GM18526 (cell line): Measurements from ENCODE around the gene NUP107.

ENCODE experiments used
- POLR2A ChIP-seq: IDR thresholded peaks from 3 replicates; pipeline ENCODE4 v1.6.1; 2011; ENCODE audit not compliant: insufficient read length; ENCODE audit errors: extremely low read depth

NUP107 gene

DNA sequence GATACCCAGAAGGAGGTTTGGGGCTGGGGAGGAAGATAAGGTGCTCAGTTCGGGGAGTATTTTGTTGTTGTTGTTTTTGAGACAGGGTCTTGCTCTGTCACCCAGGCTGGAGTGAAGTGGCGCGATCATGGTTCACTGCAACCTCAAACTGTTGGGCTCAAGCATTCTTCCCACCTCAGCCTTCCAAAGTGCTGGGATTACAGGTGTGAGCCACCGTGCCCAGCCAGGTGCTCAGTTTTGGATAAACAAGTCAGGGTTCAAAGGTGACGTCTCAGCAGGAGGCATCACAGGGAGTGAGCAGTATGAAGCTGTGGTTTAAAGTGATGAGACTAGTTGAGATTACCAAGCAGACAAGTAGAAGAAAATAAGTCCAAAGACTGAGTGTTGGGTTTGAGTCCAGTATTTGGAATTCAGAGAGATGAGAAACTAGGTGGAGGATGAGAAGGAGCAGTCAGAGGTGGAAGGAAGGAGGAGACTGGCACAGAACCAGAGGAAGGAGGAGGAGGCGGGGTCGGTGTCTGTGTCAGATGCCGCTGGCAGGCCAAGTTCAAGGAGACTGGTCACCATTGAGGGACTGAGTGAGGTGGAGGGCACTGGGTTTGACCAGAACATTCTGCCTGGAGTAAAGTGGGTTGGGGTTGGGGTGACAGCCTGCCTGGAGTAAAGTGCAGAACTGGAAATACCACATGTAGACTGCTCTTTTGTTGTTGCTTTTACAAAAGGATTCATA lies 75.3 kb downstream of the NUP107 start:
- no peak for TF ChIP-seq POLR2A

DNA sequence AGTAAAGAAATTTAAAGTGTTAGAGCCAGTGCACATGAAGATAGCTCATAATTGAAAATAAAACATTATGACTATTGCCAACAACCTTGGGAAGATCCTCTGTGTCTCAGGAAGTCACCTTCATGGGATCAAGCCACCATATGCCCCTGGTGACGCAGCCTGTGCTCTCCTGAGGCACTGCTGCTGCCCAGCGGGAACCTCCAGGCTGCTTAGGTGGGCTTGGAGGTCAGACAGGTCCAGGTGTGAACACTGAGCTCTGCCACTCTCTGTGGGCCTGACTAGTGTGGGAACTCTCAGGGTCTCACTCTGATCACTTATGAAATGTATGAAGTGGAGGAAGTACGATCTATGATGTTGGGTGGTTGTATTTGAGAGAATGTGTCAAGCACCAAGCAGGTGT lies 75.9 kb downstream of the NUP107 start:
- TF ChIP-seq POLR2A = no peak

DNA sequence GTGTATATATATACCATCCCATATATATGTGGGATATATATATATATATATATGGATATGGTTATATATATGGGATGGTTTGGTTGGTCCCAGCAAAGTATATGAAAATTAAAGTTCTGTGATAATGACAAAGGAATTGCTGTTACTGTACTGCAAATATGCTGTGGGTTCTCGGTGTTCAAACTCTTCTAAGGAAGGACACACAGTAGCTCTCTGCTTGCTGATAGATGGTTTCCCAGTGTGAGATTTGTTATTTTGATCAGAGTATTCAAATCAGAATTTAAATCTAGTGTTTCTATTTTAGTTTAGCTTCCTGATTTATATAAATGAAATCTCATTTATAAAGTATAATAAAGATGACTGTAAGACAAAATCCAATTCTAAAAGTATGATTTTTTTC lies 78.9 kb downstream of the NUP107 start:
- no peak for TF ChIP-seq POLR2A

DNA sequence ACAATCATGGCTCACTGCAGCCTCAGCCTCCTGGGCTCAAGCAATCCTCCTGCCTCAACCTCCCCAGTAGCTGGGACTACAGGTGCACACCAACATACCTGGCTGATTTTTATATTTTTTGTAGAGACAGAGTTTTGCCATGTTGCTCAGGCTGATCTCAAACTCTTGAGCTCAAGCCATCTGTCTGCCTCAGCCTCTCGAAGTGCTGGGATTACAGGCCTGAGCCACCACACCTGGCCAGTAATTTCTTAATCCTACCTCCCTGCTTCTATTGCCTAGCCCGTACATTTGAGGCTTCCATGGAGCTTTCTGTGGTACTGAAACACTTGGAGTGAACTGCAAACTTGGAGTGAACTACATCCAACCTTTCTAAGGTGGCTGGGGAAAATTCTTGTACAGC lies 79.9 kb downstream of the NUP107 start:
- TF ChIP-seq POLR2A = no peak

DNA sequence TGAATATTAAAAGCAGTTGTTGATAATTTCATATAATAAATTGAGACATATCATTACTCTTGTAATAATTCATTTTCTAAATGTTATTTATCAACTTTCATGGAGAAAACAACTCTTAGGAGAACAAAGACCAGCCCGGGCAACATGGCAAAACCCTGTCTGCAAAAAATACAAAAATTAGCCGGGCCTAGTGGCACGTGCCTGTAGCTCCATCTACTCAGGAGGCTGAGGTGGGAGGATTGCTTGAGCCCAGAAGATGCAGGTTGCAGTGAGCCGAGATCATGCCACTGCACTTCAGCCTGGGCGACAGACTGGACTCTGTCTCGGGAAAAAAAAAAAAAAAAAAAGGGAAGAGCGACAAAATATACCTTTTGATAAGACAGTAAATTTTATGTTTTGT lies 80.4 kb downstream of the NUP107 start:
- TF ChIP-seq POLR2A = no peak

DNA sequence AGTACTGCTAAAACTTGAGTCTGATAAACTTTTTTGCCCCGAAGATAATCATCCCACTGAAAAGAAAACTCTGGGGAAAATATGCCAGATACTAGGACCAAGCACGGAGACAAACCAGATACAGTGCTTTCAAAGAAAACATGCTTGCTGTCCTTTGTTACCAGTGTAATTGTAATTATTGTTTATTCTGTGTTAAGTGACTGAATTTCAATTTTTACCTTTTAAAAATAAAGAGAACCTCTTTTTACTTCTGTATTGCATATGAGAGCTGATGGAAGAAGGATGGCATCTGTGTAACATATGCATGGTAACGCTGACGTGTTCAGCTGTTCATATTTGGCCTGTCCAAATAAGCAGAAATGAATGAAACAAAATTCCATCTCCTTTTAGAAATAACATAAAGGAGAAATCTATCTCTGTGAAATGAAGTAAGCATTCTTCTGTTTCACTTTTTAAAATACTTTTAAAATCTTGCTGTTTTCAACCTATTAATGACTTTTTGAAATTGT lies 81.7 kb downstream of the NUP107 start:
- TF ChIP-seq POLR2A = no peak

DNA sequence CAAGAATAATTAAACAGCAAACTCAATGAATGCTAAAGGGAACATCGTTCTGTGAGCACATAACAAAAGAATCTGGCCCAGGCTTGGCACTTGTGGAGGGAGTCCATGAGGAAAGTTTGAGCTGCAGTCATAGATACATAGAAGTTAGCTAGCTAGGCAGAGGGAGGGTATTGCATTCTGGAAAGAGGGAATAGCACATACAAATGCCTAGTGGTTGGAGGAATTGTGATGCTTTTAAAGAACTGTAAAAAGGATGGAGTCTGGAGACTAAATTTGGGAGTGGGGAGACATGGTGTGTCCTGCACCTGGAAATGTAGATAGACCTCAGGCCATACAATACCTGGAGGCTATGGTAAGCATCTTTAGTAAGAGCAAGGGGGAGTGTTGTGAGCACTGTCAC lies 83.2 kb downstream of the NUP107 start:
- no peak for TF ChIP-seq POLR2A

DNA sequence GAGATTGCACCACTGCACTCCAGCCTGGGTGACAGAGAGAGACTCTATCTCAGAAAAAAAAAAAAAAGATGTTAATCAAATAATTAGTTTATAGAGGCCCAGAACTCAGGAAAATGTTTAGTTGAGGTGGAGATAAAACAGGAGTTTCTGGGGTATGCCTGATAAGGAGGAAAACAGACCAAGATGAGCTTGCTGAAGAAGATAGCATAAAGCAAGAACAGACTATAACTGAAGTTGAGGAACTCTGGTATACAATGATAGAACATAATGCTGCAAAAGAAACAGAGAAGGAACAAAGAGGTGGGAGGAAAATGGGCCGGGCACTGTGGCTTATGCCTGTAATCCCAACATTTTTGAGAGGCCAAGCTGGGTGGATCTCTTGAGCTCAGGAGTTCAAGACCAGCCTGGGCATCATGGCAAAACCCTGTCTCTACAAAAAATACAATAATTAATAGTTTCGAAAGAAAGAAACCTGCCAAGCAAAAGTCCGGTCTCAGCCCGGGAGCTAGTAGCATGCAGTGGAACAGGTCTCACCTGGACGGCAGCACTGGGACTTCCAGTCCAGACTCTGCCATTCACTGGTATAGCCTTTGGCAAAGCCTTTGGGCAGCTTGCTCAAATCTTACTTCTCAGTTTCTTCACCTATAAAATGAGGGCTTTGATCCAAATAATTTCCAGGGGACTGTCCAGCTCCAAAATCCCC lies 84.6 kb downstream of the NUP107 start:
- TF ChIP-seq POLR2A = no peak

DNA sequence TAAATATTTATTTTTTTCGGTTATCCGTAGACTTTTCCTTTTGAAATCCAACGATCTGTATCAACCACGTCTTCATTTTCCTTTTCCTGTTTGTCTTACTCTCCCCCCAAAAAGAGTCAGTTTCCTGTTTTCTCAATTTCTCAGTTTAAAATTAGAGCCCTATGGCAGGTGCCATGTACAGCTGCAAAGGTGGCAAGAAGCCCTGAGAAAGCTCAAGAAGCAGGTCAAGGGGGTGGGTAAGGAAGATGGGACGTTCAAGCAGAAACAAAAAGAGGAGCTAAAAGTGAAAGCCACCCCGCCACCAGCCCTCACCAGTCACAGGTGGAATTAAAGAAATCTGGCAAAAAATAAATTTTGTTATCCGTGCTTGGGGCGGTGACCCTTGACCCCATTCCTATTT lies 85.9 kb downstream of the NUP107 start:
- TF ChIP-seq POLR2A = no peak

DNA sequence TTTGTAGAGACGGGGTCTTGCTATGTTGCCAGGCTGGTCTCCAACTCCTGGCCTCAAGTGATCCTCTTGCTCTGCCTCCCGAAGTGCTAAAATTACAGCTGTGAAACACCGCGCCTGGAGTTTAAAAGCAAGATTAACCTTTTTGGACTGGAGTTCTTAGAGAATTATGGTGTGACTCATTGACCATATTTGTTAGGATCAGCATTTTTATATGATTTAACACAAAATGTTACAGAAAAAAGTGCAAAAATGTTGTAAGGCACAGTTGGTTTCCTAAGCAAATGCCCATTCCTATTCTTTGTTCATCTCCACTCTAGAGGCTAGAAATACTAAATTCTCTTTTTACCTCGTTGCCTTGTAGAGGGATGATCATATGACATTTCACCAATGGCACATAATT lies 86.8 kb downstream of the NUP107 start:
- no peak for TF ChIP-seq POLR2A

DNA sequence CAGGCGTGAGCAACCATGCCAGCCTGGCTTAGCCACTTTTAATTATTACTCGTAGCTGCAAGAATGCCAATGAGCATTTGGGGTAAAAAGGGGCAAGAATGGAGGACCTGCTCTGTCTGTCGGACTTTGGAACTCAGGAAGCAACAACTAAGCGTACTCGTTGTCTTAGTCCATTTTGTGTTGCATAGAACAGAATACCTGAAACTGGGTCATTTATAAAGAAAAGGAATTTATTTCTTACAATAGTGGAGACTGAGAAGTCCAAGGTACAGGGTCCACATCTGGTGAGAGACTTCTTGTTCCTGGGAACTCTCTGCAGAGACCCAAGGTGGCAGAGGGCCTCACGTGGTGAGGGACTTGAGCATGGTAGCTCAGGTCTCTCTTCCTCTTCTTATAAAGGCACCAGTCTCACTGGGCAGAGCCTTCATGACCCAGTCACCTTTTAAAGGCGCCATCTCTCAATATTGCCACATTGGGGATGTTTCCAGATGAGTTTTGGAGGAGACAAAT lies 88.4 kb downstream of the NUP107 start:
- no peak for TF ChIP-seq POLR2A

DNA sequence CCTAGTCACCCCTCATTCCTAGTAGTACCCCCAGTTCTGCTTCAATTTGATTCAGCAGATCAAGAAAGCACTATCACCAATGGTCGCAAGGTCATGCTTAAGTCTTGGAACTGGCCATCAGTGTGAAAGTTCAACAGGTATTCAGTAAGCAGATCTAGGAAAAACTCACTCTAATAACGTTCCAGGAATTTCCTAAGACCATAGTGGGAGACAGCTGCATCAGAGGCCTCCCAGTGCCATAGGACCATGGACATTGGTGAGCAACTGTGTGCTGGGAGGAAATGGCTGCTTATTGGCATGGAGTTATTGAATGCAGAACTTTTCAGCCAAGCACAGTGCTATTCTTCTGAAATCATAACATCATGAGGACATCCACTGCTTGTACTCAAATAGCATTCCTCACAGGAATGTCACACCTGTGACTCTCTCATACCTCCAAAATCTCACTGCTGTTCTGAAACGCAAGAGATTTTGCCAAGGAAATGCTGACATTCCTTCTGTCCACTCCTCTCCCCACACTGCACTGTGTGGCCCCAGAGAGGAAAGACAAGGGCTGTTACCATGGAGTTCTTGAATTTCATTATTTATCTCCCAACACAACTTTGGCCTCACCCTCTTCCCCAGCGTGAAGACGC lies 90.3 kb downstream of the NUP107 start:
- TF ChIP-seq POLR2A = no peak

DNA sequence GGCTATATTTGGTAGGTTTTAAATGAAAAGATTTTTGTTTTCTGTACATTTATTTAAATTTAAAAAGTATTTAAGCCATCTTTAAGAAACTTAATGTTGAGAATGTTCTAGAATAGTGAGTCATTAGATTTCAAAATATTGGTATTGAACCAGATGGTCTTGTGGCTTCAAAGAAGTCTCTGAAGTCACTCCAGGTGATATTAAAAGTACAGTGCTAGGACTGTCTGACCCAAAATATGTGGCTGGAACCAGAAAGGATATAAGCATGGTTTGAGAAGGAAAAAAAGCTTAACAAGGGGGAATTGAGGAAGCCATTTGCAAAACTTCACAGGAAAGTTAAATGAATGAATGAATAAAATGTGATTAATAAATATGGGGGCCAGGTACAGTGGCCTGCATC lies 92.5 kb downstream of the NUP107 start:
- TF ChIP-seq POLR2A = no peak

DNA sequence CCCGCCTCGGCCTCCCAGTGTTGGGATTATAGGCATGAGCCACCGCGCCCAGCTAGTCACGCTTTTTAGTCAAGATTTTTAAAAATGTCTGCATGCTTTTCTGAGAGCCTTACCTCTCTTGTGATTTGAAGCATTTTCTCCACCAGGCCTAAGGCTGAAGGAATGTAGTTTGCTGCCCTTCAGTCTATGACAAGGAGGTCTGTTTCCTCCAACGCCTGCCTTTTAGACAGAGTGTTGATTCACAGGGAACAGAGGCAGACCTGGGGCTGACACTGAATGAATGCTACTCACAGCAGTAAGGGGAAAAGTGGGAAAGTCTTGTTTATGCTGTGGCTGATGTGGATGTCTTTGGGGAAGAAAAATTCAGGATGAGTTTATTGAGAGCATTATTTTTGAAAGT lies 94.0 kb downstream of the NUP107 start:
- TF ChIP-seq POLR2A = no peak

DNA sequence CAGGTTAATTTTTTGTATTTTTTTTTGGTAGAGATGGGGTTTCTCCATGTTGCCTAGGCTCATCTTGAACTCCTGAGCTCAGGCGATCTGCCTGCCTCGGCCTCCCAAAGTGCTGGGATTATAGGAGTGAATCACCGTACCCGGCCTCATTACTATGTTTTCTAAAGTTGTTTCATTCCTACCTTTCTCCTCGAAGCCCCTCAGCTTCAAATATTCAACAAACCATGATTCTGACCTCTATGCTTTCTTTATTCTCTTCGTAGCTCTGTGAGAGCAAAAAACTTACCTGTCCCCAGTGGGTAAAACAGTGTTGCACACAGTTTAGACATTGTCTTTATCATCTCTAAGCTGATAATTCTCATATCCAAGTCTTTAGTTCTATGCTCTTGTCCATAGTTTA lies 95.0 kb downstream of the NUP107 start:
- TF ChIP-seq POLR2A = no peak

DNA sequence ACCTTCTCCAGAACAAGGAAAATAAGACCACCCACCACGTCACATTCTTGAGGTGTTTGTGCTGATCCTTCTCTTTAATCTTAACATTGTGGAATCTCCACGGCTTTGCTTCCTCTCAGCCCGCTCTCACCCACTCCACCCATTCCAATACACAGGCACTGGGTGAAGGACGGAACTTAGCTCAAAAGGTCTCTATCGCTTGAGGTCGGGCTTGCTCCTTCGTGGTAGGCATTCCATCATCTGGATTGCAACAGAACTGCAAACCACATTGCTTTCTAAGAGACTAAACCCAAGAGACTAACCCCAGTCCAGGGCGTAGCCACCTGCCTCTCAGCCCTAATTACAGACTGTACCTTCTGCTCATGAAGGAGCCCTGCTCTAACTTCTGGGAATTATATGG lies 97.2 kb downstream of the NUP107 start:
- no peak for TF ChIP-seq POLR2A
